ENCODE data around the gene SCYL3. TPM values are rescaled to one million over a fixed set of nuclear protein-coding genes. Genes with fewer than 3 reads are reported as not detected.

The SCYL3 gene
- total and polyA plus RNA-seq, 2 of the 13 experiments (the other 11 are each of a cell fraction or from before 2014, with no cell fraction given): 3.3 to 4.9 TPM

DNA sequence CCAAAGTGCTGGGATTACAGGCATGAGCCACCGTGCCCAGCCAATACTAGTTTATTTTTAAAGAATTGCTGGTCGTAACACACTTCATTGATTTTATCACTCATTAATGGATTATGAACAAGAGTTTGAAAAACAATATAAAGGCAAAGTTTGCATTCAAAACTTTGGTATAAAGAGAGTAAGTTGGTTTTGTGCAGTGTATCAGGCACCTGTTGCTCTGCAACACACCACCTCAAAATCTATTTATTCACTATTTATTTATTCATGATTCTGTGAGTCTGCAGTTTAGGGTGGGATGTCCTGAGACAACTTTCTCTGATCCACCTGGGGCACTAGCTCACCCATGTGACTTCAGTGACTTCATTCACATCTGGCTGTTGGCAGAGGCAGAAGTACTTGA lies 88.8 kb downstream of the SCYL3 start:
- Histone ChIP-seq H3K27ac (ENCODE audit: extremely low read length, insufficient read depth, low read length) (no peak overlapping the region), H2AFZ (ENCODE audit: low read length) (no peak overlapping the region), H3K27me3 (ENCODE audit: control insufficient read depth in 1 of 2, insufficient read depth in 2 of 2, low read length in 2 of 2) (no peaks in the 10 kb centered on the region), H3K9me3 (ENCODE audit: low read length) (no peaks in the 10 kb centered on the region), H4K20me1 (ENCODE audit: insufficient read depth, low read length) (no peaks in the 10 kb centered on the region), H3K9ac (ENCODE audit: insufficient read depth, low read depth, low read length) (no peak overlapping the region), H3K79me2 (ENCODE audit: insufficient read depth, low read length) (no peaks in the 10 kb centered on the region), H3K36me3 (replicated peaks in 1 of 2; ENCODE audit: control insufficient read depth in 1 of 2, insufficient read depth in 2 of 2, low read length in 2 of 2) (peaks cover 6 to 38% of the 10 kb centered on the region in 2 experiments), H3K4me3 (replicated peaks in 1 of 3; ENCODE audit: insufficient read depth in 1 of 3, low read depth in 2 of 3, low read length in 3 of 3) (no peak overlapping the region), H3K4me2 (ENCODE audit: low read depth, low read length) (no peak overlapping the region), H3K4me1 (ENCODE audit: insufficient read depth, low read length) (no peaks in the 10 kb centered on the region)
- no peak for ATAC-seq
- no peak for DNase-seq (ENCODE audit: low spot score)
- 93% methylated on average over 2 of the region's 2 CpGs for WGBS (ENCODE audit: low lambda C conversion rate)
- TF ChIP-seq RARA (CRISPR knock-in tag; IDR thresholded peaks at IDR 0.05): no peak
- in situ Hi-C loops (cut with HindIII; ENCODE audit: extremely low pct_ligation_motif_present, low pct_unique_long_range_greater_than_20kb): loop anchor here (5.0 kb wide), 1 partner anchor 203 kb away; no protein-coding TSS in a partner anchor
- intact Hi-C loops (cut with micrococcal nuclease; ENCODE audit: unreplicated experiment): no loop called here
- POLR2A ChIA-PET: no interaction called here
- CTCF ChIA-PET (ENCODE audit: low intra/inter-chr PET ratio, low total read pairs): no interaction called here
- no peak for FAIRE-seq
- no TSS peak for BruUV-seq (replicated peaks)

DNA sequence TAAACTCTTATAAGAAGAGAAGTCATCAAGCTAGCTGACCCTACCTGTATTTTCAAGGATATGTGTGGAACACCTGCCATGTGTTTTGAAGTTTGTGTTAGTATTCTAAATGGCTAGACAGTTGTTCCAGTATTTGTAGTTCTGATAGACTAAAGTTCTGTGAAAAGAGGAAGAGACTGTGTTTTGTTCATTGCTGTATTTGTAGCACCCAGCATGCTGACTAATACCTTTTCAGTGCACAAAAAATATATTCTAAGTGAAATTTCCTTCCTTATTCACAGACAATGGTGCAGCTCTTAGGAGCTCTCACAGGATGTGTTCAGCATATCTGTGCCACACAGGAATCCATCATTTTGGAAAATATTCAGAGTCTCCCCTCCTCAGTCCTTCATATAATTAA lies 90.8 kb downstream of the SCYL3 start:
- Histone ChIP-seq H3K27ac (ENCODE audit: extremely low read length, insufficient read depth, low read length) (no peak overlapping the region), H3K36me3 (replicated peaks in 1 of 2; ENCODE audit: control insufficient read depth in 1 of 2, insufficient read depth in 2 of 2, low read length in 2 of 2) (peaks cover 6 to 38% of the 10 kb centered on the region in 2 experiments), H3K4me2 (ENCODE audit: low read depth, low read length) (no peak overlapping the region), H3K4me1 (ENCODE audit: insufficient read depth, low read length) (no peaks in the 10 kb centered on the region), H2AFZ (ENCODE audit: low read length) (no peak overlapping the region), H3K4me3 (replicated peaks in 1 of 3; ENCODE audit: insufficient read depth in 1 of 3, low read depth in 2 of 3, low read length in 3 of 3) (no peak overlapping the region), H3K9me3 (ENCODE audit: low read length) (no peaks in the 10 kb centered on the region), H4K20me1 (ENCODE audit: insufficient read depth, low read length) (no peaks in the 10 kb centered on the region), H3K27me3 (ENCODE audit: control insufficient read depth in 1 of 2, insufficient read depth in 2 of 2, low read length in 2 of 2) (no peaks in the 10 kb centered on the region), H3K79me2 (ENCODE audit: insufficient read depth, low read length) (no peaks in the 10 kb centered on the region), H3K9ac (ENCODE audit: insufficient read depth, low read depth, low read length) (no peak overlapping the region)
- in situ Hi-C loops (cut with HindIII; ENCODE audit: extremely low pct_ligation_motif_present, low pct_unique_long_range_greater_than_20kb): no loop called here
- ChIA-PET CTCF (ENCODE audit: low intra/inter-chr PET ratio, low total read pairs) (no interaction called here), POLR2A (no interaction called here)
- ATAC-seq (no peak), DNase-seq (ENCODE audit: low spot score) (no peak), FAIRE-seq (no peak)
- intact Hi-C loops (cut with micrococcal nuclease; ENCODE audit: unreplicated experiment): no loop called here
- no TSS peak for BruUV-seq (replicated peaks)
- TF ChIP-seq ZNF749 (CRISPR knock-in tag; IDR thresholded peaks at IDR 0.05; ENCODE audit: borderline replicate concordance) (no peak), ARHGAP35 (CRISPR knock-in tag; IDR thresholded peaks at IDR 0.05; ENCODE audit: borderline replicate concordance) (no peak), THYN1 (CRISPR knock-in tag; IDR thresholded peaks at IDR 0.05; ENCODE audit: borderline replicate concordance, low read depth) (no peak), ZNF234 (CRISPR knock-in tag; conservative IDR thresholded peaks at IDR 0.05) (no peak), DPF2 (CRISPR knock-in tag; IDR thresholded peaks at IDR 0.05; ENCODE audit: borderline replicate concordance, low read depth) (no peak)
- TF ChIP-seq, protein P1, sequence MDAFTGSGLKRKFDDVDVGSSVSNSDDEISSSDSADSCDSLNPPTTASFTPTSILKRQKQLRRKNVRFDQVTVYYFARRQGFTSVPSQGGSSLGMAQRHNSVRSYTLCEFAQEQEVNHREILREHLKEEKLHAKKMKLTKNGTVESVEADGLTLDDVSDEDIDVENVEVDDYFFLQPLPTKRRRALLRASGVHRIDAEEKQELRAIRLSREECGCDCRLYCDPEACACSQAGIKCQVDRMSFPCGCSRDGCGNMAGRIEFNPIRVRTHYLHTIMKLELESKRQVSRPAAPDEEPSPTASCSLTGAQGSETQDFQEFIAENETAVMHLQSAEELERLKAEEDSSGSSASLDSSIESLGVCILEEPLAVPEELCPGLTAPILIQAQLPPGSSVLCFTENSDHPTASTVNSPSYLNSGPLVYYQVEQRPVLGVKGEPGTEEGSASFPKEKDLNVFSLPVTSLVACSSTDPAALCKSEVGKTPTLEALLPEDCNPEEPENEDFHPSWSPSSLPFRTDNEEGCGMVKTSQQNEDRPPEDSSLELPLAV (CRISPR knock-in tag; conservative IDR thresholded peaks at IDR 0.05; ENCODE audit: low read depth): no peak
- TF ChIP-seq, protein P2, sequence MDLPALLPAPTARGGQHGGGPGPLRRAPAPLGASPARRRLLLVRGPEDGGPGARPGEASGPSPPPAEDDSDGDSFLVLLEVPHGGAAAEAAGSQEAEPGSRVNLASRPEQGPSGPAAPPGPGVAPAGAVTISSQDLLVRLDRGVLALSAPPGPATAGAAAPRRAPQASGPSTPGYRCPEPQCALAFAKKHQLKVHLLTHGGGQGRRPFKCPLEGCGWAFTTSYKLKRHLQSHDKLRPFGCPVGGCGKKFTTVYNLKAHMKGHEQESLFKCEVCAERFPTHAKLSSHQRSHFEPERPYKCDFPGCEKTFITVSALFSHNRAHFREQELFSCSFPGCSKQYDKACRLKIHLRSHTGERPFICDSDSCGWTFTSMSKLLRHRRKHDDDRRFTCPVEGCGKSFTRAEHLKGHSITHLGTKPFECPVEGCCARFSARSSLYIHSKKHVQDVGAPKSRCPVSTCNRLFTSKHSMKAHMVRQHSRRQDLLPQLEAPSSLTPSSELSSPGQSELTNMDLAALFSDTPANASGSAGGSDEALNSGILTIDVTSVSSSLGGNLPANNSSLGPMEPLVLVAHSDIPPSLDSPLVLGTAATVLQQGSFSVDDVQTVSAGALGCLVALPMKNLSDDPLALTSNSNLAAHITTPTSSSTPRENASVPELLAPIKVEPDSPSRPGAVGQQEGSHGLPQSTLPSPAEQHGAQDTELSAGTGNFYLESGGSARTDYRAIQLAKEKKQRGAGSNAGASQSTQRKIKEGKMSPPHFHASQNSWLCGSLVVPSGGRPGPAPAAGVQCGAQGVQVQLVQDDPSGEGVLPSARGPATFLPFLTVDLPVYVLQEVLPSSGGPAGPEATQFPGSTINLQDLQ (CRISPR knock-in tag; IDR thresholded peaks at IDR 0.05): no peak
- TF ChIP-seq, protein P3, sequence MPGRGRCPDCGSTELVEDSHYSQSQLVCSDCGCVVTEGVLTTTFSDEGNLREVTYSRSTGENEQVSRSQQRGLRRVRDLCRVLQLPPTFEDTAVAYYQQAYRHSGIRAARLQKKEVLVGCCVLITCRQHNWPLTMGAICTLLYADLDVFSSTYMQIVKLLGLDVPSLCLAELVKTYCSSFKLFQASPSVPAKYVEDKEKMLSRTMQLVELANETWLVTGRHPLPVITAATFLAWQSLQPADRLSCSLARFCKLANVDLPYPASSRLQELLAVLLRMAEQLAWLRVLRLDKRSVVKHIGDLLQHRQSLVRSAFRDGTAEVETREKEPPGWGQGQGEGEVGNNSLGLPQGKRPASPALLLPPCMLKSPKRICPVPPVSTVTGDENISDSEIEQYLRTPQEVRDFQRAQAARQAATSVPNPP (CRISPR knock-in tag; IDR thresholded peaks at IDR 0.05): no peak

Data from HepG2 (cell line).